HG02840 (cell line): ENCODE results near the gene MYO1C.

ENCODE experiments used
- ATAC-seq: cut with Tn5 transposase; IDR thresholded peaks from one replicate; pipeline ENCODE4 v1.9.1; 2021; ENCODE audit warnings: mild to moderate bottlenecking, moderate library complexity, moderate number of reproducible peaks; ENCODE audit not compliant: unreplicated experiment, low FRiP score

The MYO1C gene

GRCh38 chr17:1485423-1486376 lies 6.8 kb downstream of the MYO1C start:
- peak; percentile 28 for ATAC-seq

- ATAC-seq = peak; percentile 38
Measured at GRCh38 chr17:1484676-1485422, 7.6 kb downstream of the MYO1C start.

- ATAC-seq = no peak
Measured at GRCh38 chr17:1484060-1484535, 8.4 kb downstream of the MYO1C start.

GRCh38 chr17:1482680-1483079 lies 9.8 kb downstream of the MYO1C start:
- ATAC-seq = no peak

GRCh38 chr17:1481736-1482135 lies 10.8 kb downstream of the MYO1C start:
- ATAC-seq = no peak

- ATAC-seq = no peak
Measured at GRCh38 chr17:1480747-1481465, 11.6 kb downstream of the MYO1C start.

- ATAC-seq = no peak
Measured at GRCh38 chr17:1478418-1478817, 14.1 kb downstream of the MYO1C start.

GRCh38 chr17:1475321-1475854 lies 17.1 kb downstream of the MYO1C start:
- no peak for ATAC-seq

GRCh38 chr17:1474402-1475189 lies 17.9 kb downstream of the MYO1C start:
- no peak for ATAC-seq

- no peak for ATAC-seq
Measured at GRCh38 chr17:1473841-1474240, 18.6 kb downstream of the MYO1C start.

GRCh38 chr17:1473170-1473569 lies 19.3 kb downstream of the MYO1C start:
- ATAC-seq = no peak

- ATAC-seq = no peak
Measured at GRCh38 chr17:1471911-1472821, 20.3 kb downstream of the MYO1C start.

GRCh38 chr17:1471490-1471889 lies 21.0 kb downstream of the MYO1C start:
- no peak for ATAC-seq

GRCh38 chr17:1470755-1471462 lies 21.6 kb downstream of the MYO1C start:
- no peak for ATAC-seq

- no peak for ATAC-seq
Measured at GRCh38 chr17:1470071-1470754, 22.3 kb downstream of the MYO1C start.

- ATAC-seq = no peak
Measured at GRCh38 chr17:1469231-1469852, 23.1 kb downstream of the MYO1C start.

- ATAC-seq = no peak
Measured at GRCh38 chr17:1467898-1468492, 24.5 kb downstream of the MYO1C start.
